PC-9 (cell line): Measurements from ENCODE around the gene CD164. TPM values are rescaled to one million over a fixed set of nuclear protein-coding genes. Genes with fewer than 3 reads are reported as not detected.

ENCODE experiments used
- BruUV-seq: library from RNA; stranded (reverse); fragments of 400-500 nt; replicated peaks from 2 replicates; lab custom pipeline; 2021; lab: Mats Ljungman, UMichigan
- CTCF ChIA-PET: fragments of 300-600 bp; sonication (Branson Sonifier 250); formaldehyde crosslinking; loops from one replicate; lab custom pipeline; 2022; ENCODE audit warnings: antibody characterized with exemption; lab: Charles Lee
- POLR2A ChIA-PET: fragments of 300-600 bp; sonication (Branson Sonifier 250); formaldehyde crosslinking; loops from one replicate; lab custom pipeline; 2022; ENCODE audit warnings: antibody characterized with exemption; ENCODE audit not compliant: unreplicated experiment; lab: Charles Lee
- DNase-seq, 2 experiments: peaks; one replicate each; pipeline versions ENCODE4 v3.0.0 to v3.0.0-alpha.2; 2015 to 2022; ENCODE audit warnings: mixed read lengths in 1 of 2
- H2AFZ ChIP-seq: fragments of 200-600 bp; sonication (generic); 2 replicates; pipeline ENCODE4 v1.8.1; 2017; ENCODE audit warnings: antibody characterized with exemption
- H3F3A ChIP-seq: fragments of 200-600 bp; sonication (generic); 2 replicates; pipeline ENCODE4 v1.8.1; 2017; ENCODE audit warnings: antibody characterized with exemption, mild to moderate bottlenecking, low read depth; ENCODE audit not compliant: insufficient read depth
- H3K27ac ChIP-seq: fragments of 200-600 bp; sonication (generic); 2 replicates; pipeline ENCODE4 v1.6.1; 2016; ENCODE audit warnings: mixed run types
- H3K27me3 ChIP-seq: fragments of 200-600 bp; sonication (generic); 2 replicates; pipeline ENCODE4 v1.6.1; 2016; ENCODE audit warnings: low read depth, mixed run types; ENCODE audit not compliant: insufficient read depth
- H3K36me3 ChIP-seq: fragments of 200-600 bp; sonication (generic); 2 replicates; pipeline ENCODE4 v1.6.1; 2016; ENCODE audit warnings: low read depth, mixed run types
- H3K4me1 ChIP-seq: fragments of 200-600 bp; sonication (generic); replicated peaks from 2 replicates; pipeline ENCODE4 v1.6.1; 2016; ENCODE audit warnings: mixed run types; ENCODE audit not compliant: insufficient read depth
- H3K4me2 ChIP-seq: fragments of 200-600 bp; sonication (generic); 2 replicates; pipeline ENCODE4 v1.6.1; 2017; ENCODE audit warnings: mixed run types
- H3K4me3 ChIP-seq: fragments of 200-600 bp; sonication (generic); 2 replicates; pipeline ENCODE4 v1.6.1; 2016; ENCODE audit warnings: mixed run types
- H3K79me2 ChIP-seq: fragments of 200-600 bp; sonication (generic); 2 replicates; pipeline ENCODE4 v1.6.1; 2017; ENCODE audit warnings: low read depth, mixed run types
- H3K9me2 ChIP-seq: fragments of 200-600 bp; sonication (generic); 2 replicates; pipeline ENCODE4 v1.8.1; 2017; ENCODE audit warnings: mild to moderate bottlenecking; ENCODE audit not compliant: insufficient read depth
- H3K9me3 ChIP-seq: fragments of 200-600 bp; sonication (generic); 2 replicates; pipeline ENCODE4 v1.8.1; 2016; ENCODE audit warnings: low read depth; ENCODE audit not compliant: insufficient read depth
- H4K20me1 ChIP-seq: fragments of 200-600 bp; sonication (generic); 2 replicates; pipeline ENCODE4 v1.8.1; 2017; ENCODE audit not compliant: insufficient read depth
- EZH2 ChIP-seq: fragments of 200-600 bp; sonication (generic); IDR thresholded peaks from 2 replicates; pipeline ENCODE4 v1.8.0; 2017; ENCODE audit warnings: antibody characterized with exemption, low read depth
- intact Hi-C: fragments of 100-400 bp; cut with micrococcal nuclease; formaldehyde crosslinking; loops from one replicate; pipeline ENCODE4 v1.10.0; 2022; ENCODE audit not compliant: unreplicated experiment
- total RNA-seq: library from RNA; stranded (reverse); gene quantifications from 2 replicates; pipeline ENCODE4 v1.2.3, GENCODE V29; 2021
- TF ChIP-seq, protein P1 (sequence below): fragments of 200-600 bp; sonication (generic); conservative IDR thresholded peaks from 2 replicates; pipeline ENCODE4 v1.6.1; 2017; ENCODE audit warnings: mixed run types, antibody characterized with exemption, mild to moderate bottlenecking, moderate library complexity

The CD164 gene
- total RNA-seq, 1 experiment from 2014 or later = 170 TPM

DNA sequence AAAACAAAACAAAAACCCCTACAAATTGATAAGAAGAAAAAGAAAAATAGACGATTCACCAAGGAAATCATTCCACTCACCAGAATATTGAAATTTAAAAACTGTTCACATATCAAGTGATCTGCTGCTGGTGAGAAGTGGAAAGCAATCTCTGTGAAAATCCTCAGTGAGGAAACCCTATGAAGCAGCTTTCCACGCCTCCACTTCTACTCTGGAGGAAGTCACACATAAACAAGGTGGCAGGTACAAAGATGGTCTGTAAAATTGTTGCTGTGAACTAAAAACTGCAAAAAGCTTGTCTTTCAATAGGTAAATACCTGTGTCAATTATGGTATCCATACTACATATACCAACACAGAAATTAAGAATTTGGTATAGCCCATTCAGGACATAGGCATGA lies 18.5 kb downstream of the CD164 start:
- TF ChIP-seq EZH2 = no peak
- TF ChIP-seq, protein P1, sequence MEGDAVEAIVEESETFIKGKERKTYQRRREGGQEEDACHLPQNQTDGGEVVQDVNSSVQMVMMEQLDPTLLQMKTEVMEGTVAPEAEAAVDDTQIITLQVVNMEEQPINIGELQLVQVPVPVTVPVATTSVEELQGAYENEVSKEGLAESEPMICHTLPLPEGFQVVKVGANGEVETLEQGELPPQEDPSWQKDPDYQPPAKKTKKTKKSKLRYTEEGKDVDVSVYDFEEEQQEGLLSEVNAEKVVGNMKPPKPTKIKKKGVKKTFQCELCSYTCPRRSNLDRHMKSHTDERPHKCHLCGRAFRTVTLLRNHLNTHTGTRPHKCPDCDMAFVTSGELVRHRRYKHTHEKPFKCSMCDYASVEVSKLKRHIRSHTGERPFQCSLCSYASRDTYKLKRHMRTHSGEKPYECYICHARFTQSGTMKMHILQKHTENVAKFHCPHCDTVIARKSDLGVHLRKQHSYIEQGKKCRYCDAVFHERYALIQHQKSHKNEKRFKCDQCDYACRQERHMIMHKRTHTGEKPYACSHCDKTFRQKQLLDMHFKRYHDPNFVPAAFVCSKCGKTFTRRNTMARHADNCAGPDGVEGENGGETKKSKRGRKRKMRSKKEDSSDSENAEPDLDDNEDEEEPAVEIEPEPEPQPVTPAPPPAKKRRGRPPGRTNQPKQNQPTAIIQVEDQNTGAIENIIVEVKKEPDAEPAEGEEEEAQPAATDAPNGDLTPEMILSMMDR = no peak
- peaks cover 8% of the 10 kb centered on the region for H3F3A ChIP-seq

DNA sequence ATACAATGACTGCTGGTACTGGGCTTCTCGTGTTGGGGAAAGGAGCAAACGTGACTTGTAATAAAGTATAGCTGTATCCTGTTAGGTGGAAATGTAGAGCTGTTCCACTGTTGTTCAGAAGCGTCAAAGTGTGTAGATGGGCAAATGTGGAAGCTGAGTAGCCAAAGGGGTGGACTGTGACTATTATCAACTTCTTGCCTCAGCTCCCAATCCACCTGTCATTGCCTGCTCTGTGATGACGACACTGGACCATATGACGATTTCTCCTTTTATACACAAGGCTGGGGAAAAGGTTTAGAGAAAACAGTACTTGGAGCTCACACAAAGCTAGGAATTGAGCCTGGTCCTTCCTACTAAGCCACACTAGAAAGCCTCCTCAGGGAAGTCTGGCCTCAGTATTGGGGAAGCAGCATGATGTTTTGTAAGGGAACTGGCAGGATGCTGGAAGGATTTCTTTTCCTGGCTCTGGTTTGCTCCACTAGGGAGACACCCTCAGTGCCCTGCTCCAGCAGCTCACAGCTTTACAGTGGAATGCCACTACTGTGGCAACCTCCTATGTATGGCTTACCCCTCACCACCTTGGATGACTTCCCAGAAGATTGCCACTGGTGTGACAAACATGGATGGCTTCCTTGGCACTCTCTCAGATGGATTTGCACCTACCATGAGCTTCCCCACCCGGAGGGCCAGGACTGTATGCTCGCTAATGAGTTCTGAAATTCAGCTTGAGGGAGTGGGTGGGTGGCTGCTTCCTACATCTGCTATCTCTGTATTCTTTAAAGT lies 20.0 kb downstream of the CD164 start:
- no peaks in the 10 kb centered on the region for H4K20me1 ChIP-seq
- no peaks in the 10 kb centered on the region for H3K9me2 ChIP-seq
- intact Hi-C loops = no loop called here
- no peak overlapping the region for H3K27ac ChIP-seq
- H3K4me1 ChIP-seq = no peaks in the 10 kb centered on the region
- ChIA-PET CTCF (interaction anchor here (0.5 kb wide), 1 partner anchor 119 kb away, joined by 3 read pairs; no protein-coding TSS in a partner anchor), POLR2A (interaction anchor here (0.6 to 0.7 kb wide), 2 partner anchors 32 to 140 kb away, joined by 5 to 7 read pairs; no protein-coding TSS in a partner anchor)
- no peak overlapping the region for H3K4me2 ChIP-seq
- no peaks in the 10 kb centered on the region for H3K27me3 ChIP-seq
- no peaks in the 10 kb centered on the region for H3K79me2 ChIP-seq
- no peak overlapping the region for H3K4me3 ChIP-seq
- no peak for TF ChIP-seq EZH2
- TF ChIP-seq, protein P1 = no peak
- peaks cover 40% of the 10 kb centered on the region for H3K36me3 ChIP-seq
- no peaks in the 10 kb centered on the region; the same call in 1 of the 2 replicates for H3F3A ChIP-seq
- 0 out of 2 replicates have a peak, but pooled peaks cover 1% of the 10 kb centered on the region for H3K9me3 ChIP-seq
- H2AFZ ChIP-seq = no peak overlapping the region
- no TSS peak for BruUV-seq
- no peak for DNase-seq

More for the DNA sequence above, 18.5 kb downstream of the CD164 start:
- intact Hi-C loops = no loop called here
- no TSS peak for BruUV-seq
- Histone ChIP-seq H3K27me3 (no peaks in the 10 kb centered on the region), H3K4me3 (no peak overlapping the region), H4K20me1 (0 out of 2 replicates have a peak, but pooled peaks cover 2% of the 10 kb centered on the region), H3K27ac (no peak overlapping the region), H3K9me3 (no peaks in the 10 kb centered on the region), H3K9me2 (no peaks in the 10 kb centered on the region), H3K36me3 (peaks cover 48% of the 10 kb centered on the region), H3K4me2 (no peak overlapping the region), H3K4me1 (no peaks in the 10 kb centered on the region), H3K79me2 (no peaks in the 10 kb centered on the region; the same call in 1 of the 2 replicates), H2AFZ (no peak overlapping the region)
- ChIA-PET CTCF (no interaction called here), POLR2A (no interaction called here)
- no peak for DNase-seq

DNA sequence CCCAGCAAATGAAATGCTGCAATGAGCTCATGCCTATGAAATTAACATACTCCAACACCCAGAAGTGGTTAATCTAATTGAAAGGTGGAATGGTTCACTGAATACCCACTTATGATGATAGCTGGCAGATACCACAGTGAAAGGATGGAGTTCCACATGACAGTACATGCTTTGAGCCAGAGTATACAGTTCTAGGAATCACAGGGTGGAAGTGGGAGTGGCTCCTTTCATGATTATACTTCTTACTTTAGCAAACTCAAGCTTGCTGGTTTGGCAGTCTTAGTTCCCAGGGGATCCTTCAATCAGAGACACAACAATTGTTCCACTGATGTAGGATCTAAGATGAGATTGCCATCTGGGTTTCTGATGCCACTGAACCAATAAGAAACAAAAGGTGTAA lies 21.5 kb downstream of the CD164 start:
- no peak overlapping the region for H3K4me3 ChIP-seq
- no peak for TF ChIP-seq EZH2
- TF ChIP-seq, protein P1 = no peak
- intact Hi-C loops = no loop called here
- CTCF ChIA-PET = no interaction called here
- H3K4me2 ChIP-seq = no peak overlapping the region
- H3K4me1 ChIP-seq = no peaks in the 10 kb centered on the region
- no TSS peak for BruUV-seq
- H3K27ac ChIP-seq = no peak overlapping the region
- H3F3A ChIP-seq = no peaks in the 10 kb centered on the region; the same call in 1 of the 2 replicates
- no peak for DNase-seq
- peaks cover 44% of the 10 kb centered on the region for H3K36me3 ChIP-seq
- no peaks in the 10 kb centered on the region for H3K9me2 ChIP-seq
- H3K27me3 ChIP-seq = no peaks in the 10 kb centered on the region
- POLR2A ChIA-PET = interaction anchor here (0.6 kb wide), 1 partner anchor 173 kb away, joined by 5 read pairs; no protein-coding TSS in a partner anchor
- peaks cover 13% of the 10 kb centered on the region for H3K9me3 ChIP-seq
- no peak overlapping the region for H2AFZ ChIP-seq
- H3K79me2 ChIP-seq = no peaks in the 10 kb centered on the region
- no peaks in the 10 kb centered on the region for H4K20me1 ChIP-seq
